HG03060 (cell line): Measurements from ENCODE around the gene CAP2.

ENCODE experiments used
- ATAC-seq: cut with Tn5 transposase; IDR thresholded peaks from one replicate; pipeline ENCODE4 v1.9.1; 2021; ENCODE audit warnings: low read depth, moderate number of reproducible peaks; ENCODE audit not compliant: unreplicated experiment

CAP2 gene, protein sequence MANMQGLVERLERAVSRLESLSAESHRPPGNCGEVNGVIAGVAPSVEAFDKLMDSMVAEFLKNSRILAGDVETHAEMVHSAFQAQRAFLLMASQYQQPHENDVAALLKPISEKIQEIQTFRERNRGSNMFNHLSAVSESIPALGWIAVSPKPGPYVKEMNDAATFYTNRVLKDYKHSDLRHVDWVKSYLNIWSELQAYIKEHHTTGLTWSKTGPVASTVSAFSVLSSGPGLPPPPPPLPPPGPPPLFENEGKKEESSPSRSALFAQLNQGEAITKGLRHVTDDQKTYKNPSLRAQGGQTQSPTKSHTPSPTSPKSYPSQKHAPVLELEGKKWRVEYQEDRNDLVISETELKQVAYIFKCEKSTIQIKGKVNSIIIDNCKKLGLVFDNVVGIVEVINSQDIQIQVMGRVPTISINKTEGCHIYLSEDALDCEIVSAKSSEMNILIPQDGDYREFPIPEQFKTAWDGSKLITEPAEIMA

GRCh38 chr6:17392978-17393891 is at the start of gene CAP2:
CAP2 (plus strand) TSS chr6:17393595; CDS start chr6:17421556, 27,961 bp downstream.
- ATAC-seq, result no peak

DNA sequence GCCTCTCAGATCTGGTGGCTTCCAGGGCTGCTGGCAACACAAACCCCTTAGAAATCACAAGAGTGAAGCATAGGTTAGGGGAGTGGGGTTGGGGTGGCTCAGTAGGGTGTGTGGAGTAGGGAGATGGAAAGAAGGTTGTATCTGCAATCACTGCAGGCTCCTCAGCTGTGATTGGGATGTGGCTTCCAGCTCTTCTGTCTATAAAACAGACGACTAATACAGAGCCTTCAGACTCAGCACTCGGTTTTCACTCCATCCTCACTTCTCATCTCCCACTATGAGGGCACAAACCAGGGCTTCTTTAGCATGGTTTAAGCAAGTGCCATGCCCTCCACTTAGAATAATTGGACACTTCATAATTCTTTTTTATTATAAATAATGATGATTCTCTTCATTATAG is 46.4 kb upstream of the CAP2 start:
- ATAC-seq, result no peak

GRCh38 chr6:17349427-17349826 is 44.0 kb upstream of the CAP2 start:
- no peak for ATAC-seq

DNA sequence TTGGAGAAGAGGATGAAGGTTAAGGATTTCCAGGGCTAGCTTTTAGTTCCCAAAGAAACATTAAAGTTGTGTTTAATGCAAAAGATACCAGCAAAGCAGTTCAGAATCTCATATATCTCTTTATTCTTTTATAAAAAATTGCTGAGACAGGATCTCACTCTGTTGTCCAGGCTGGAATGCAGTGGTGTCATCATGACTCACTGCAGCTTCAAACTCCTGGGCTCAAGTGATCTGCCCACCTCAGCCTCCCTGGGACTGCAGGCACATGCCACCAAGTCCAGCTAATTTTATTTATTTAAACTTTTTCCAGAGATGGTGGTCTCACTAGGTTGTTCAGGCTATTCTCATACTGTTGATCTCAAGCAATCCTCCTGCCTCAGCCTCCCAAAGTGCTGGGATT is 41.1 kb upstream of the CAP2 start:
- ATAC-seq, result no peak

DNA sequence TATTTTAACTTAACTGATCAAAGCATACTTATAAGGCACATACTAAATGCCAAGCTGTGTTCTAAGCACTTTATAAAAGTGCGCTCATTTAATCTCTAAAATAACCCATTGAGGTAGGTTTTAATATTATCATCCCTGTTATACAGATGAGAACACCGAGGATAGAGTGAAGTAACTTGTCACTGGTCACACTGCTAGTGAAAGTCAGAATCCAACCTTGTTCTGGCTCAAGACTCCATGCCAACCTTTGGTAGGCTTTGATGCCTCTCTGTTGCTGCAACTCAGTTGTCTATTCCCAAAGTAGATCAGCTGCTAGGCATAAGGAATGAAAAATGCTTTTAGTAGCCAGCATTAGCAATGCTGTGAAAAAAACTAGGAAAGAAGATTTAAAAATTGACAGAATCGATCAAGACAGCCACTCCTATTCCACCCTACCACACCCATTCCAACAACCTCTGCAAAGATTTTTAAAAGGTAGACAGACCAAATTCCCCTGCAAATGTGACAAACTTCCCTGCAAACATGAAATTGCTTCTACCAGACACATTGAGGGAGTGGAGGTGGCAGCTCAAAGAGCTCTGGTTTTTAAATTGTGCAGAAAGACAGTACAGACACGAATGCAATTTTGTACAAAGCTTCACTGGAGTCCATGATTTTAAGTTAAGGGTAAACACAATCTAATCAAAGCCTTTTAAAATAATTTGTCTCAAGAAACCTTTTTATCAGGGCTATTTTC is 39.8 kb upstream of the CAP2 start:
- ATAC-seq, result no peak

GRCh38 chr6:17354700-17355403 is 38.5 kb upstream of the CAP2 start:
- ATAC-seq, result no peak

- no peak for ATAC-seq
These were observed 38.0 kb upstream of the CAP2 start for GRCh38 chr6:17355404-17355774.

DNA sequence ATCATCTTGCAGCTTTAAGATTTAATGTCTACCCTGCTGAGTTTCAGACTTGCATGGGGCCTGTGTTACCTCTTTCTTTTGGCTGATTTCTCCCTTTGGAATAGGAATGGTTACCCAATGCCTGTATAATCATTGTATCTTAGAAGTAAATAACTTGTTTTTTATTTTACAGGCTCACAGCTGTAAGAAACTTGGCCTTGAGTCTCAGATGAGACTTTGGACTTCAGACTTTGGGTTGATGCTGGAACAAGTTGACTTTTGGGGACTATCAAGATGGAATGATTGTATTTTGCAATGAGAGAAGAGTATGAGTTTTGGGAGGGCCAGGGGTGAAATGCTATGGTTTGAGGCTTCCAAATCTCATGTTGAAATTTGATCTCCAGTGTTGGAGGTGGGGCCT is 34.9 kb upstream of the CAP2 start:
- no peak for ATAC-seq

DNA sequence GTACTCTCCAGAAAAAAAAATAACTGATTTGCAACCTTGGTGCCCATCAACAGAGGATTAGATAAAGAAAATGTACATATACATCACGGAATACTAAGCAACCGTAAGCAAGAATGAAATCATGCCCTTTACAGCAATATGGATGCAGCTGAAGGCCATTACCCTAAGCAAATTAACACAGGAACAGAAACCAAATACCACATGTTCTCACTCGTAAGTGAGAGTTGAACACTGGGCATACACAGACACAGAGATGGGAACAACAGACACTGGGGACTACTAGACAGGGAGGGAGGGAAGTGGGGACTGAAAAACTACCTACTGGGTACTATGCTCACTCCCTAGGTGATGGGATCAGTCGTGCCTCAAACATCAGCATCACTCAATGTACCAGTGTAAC is 32.8 kb upstream of the CAP2 start:
- no peak for ATAC-seq

GRCh38 chr6:17361013-17361412 is 32.4 kb upstream of the CAP2 start:
- ATAC-seq, result no peak

GRCh38 chr6:17365961-17366360 is 27.4 kb upstream of the CAP2 start:
- no peak for ATAC-seq

GRCh38 chr6:17367868-17368267 is 25.5 kb upstream of the CAP2 start:
- no peak for ATAC-seq

DNA sequence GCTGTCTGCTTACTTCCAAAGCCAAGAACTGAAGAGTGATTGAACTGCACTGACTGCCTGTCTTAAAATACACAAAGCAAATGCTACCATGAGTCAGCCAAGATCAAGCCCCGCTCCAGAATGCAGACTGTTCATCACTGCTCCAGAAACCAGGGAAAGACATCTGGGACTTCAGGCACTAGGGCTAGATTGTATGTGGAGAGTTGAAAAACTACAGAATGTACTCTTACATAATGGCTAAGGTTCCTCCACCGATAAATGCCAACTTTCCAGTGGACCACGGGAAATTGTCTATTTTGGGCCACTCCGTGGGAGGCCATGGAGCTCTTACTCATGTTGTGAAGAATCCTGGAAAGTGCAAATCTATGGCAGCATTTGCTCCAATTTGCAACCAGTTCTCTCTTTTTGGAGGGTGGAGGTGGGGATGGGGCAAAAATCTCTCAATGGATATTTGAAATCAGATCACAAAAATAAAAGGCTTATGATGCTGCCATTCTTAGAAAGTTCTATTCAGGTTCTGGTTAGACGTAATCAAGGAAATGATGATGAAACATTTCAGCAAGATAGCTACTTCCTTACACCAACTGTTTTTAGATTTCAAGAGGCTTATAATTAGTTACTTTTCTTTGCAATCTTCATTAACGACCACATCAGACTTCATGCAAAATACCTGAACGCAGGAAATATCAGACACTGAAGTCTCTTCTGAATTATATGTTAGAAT is 11.8 kb upstream of the CAP2 start:
- ATAC-seq, result no peak

DNA sequence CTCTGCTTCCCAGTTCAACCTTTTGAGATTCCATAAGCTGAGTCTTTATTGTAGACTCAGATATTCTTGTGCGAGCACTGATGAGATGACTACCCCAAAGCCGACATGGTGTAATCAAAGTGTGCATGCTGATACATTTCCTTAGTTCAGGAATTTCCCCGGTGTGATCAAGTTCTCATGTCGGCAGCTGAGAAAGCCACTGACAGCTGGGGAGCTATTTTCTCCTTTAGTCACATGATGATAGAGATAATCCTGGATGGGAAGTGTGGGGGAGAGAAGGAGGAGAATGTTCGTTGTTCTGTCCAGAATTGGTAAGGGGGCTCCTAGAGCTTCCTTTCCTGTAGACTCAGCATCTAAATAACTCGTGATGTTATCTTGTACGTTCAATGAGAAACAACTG is 7.7 kb upstream of the CAP2 start:
- ATAC-seq, result no peak

- ATAC-seq, result no peak
These were observed 5.0 kb upstream of the CAP2 start for GRCh38 chr6:17388365-17388764.

DNA sequence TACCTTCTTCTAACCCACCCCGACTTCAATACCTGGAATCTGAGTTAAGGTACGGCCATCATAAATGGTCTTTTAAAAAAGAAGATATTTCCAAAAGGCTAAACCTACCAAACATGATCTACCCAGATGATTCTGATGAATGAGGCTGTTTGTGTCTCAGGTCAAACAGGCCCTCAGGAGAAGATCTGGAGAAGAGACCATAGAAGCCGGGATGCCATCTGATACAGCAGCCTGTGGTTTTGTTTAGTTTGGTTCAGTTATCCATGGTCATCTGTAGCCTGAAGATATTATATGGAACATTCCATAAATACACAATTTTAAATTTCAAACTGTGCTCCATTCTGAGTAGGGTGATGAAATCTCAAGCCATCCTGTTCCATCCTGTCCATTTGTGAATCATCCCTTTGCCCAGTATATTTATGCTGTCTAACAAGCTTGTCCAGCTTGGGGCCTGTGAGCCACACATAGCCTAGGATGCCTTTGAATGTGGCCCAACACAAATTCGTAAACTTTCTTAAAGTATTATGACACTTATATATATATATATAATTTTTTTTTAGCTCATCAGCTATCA is 4.0 kb upstream of the CAP2 start:
- ATAC-seq, result no peak

DNA sequence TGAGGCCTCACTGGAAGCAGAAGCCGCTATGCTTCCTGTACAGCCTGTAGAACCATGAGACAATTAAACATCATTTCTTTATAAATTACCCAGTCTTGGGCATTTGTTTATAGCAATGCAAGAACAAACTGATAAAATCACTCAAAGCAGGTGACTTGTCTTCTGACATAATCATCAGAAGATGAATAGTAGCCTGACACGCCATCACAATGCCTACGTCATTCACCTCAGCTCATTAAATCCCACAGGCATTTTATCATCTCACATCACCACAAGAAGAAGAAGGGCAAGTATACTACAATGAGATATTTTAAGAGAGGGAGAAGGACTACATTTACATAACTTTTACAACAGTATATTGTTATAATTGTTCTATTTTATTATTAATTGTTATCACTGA is 3.1 kb upstream of the CAP2 start:
- no peak for ATAC-seq

GRCh38 chr6:17391976-17392375 is 1.4 kb upstream of the CAP2 start:
- ATAC-seq, result no peak

- no peak for ATAC-seq
These were observed 667 bp downstream of the CAP2 start for GRCh38 chr6:17393892-17394631.
